8988T (cell line): Measurements from ENCODE around the gene SLC9B1.

Experiments used
- DNase-seq: peaks from one replicate; pipeline ENCODE4 v3.0.0; 2011

Gene SLC9B1

GRCh38 chr4:103019308-103020124 lies at the start of gene SLC9B1:
Gene SLC9B1, minus strand, starts transcription at chr4:103019705. Its CDS starts 27,994 bp downstream, at chr4:102991711.
- DNase-seq, result peak; percentile 18

GRCh38 chr4:103067841-103068547 lies 48.5 kb upstream of the SLC9B1 start:
- no peak for DNase-seq

GRCh38 chr4:103060453-103061148 lies 41.1 kb upstream of the SLC9B1 start:
- no peak for DNase-seq

GRCh38 chr4:103054030-103054429 lies 34.5 kb upstream of the SLC9B1 start:
- no peak for DNase-seq

GRCh38 chr4:103052779-103053178 lies 33.3 kb upstream of the SLC9B1 start:
- no peak for DNase-seq

- no peak for DNase-seq
Measured at GRCh38 chr4:103052145-103052544, 32.6 kb upstream of the SLC9B1 start.

- no peak for DNase-seq
Measured at GRCh38 chr4:103050736-103051436, 31.4 kb upstream of the SLC9B1 start.

- no peak for DNase-seq
Measured at GRCh38 chr4:103046416-103047290, 27.1 kb upstream of the SLC9B1 start.

GRCh38 chr4:103044183-103044582 lies 24.7 kb upstream of the SLC9B1 start:
- DNase-seq, result no peak

- DNase-seq, result no peak
Measured at GRCh38 chr4:103036169-103036568, 16.7 kb upstream of the SLC9B1 start.

- no peak for DNase-seq
Measured at GRCh38 chr4:103032574-103032973, 13.1 kb upstream of the SLC9B1 start.

- no peak for DNase-seq
Measured at GRCh38 chr4:103030791-103031190, 11.3 kb upstream of the SLC9B1 start.

GRCh38 chr4:103029300-103029699 lies 9.8 kb upstream of the SLC9B1 start:
- no peak for DNase-seq

GRCh38 chr4:103026868-103027267 lies 7.4 kb upstream of the SLC9B1 start:
- no peak for DNase-seq

- no peak for DNase-seq
Measured at GRCh38 chr4:103024996-103025395, 5.5 kb upstream of the SLC9B1 start.

GRCh38 chr4:103021120-103021519 lies 1.6 kb upstream of the SLC9B1 start:
- no peak for DNase-seq

GRCh38 chr4:103018391-103019307 lies 856 bp downstream of the SLC9B1 start:
- no peak for DNase-seq

GRCh38 chr4:103012551-103012950 lies 7.0 kb downstream of the SLC9B1 start:
- DNase-seq, result no peak

- DNase-seq, result no peak
Measured at GRCh38 chr4:103012060-103012459, 7.4 kb downstream of the SLC9B1 start.

- DNase-seq, result no peak
Measured at GRCh38 chr4:103011378-103012025, 8.0 kb downstream of the SLC9B1 start.
